HL-60 (cell line): ENCODE measurements around the gene KCNQ1OT1.

Experiments used
- POLR2AphosphoS5 ChIP-seq: IDR thresholded peaks from 2 replicates; pipeline ENCODE4 v1.6.1; 2012; ENCODE audit warnings: low read depth
- TF ChIP-seq, protein P1 (sequence below): IDR thresholded peaks from one replicate; pipeline ENCODE4 v1.5.1; 2011; ENCODE audit warnings: low read length, control low read depth, inconsistent platforms; ENCODE audit not compliant: insufficient read depth
- TF ChIP-seq, protein P2 (sequence below): IDR thresholded peaks from 2 replicates; pipeline ENCODE4 v1.6.1; 2012; ENCODE audit warnings: low read depth; ENCODE audit not compliant: insufficient replicate concordance

DNA sequence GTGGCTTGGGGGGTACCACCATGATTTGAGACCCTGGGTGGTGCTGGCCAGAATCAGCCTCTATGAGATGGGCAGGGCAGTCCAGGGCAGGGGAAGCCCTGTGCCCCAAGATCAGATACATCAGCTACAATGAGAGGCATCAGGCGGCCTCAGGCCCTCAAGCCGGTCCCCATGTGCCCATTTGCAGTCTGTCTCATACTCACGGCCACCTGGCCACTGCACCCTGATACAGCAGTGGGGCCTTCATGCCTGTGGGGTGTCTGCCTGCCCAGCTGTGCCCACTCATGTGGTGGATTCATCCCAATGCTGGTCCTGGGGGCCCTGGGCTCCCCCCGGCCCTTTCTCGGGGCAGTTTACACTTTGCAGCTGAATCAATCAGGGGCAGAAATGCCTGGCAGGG is 42.4 kb upstream of the KCNQ1OT1 start:
- TF ChIP-seq POLR2AphosphoS5: no peak
- TF ChIP-seq, protein P1, sequence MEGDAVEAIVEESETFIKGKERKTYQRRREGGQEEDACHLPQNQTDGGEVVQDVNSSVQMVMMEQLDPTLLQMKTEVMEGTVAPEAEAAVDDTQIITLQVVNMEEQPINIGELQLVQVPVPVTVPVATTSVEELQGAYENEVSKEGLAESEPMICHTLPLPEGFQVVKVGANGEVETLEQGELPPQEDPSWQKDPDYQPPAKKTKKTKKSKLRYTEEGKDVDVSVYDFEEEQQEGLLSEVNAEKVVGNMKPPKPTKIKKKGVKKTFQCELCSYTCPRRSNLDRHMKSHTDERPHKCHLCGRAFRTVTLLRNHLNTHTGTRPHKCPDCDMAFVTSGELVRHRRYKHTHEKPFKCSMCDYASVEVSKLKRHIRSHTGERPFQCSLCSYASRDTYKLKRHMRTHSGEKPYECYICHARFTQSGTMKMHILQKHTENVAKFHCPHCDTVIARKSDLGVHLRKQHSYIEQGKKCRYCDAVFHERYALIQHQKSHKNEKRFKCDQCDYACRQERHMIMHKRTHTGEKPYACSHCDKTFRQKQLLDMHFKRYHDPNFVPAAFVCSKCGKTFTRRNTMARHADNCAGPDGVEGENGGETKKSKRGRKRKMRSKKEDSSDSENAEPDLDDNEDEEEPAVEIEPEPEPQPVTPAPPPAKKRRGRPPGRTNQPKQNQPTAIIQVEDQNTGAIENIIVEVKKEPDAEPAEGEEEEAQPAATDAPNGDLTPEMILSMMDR: no peak
- TF ChIP-seq, protein P2, sequence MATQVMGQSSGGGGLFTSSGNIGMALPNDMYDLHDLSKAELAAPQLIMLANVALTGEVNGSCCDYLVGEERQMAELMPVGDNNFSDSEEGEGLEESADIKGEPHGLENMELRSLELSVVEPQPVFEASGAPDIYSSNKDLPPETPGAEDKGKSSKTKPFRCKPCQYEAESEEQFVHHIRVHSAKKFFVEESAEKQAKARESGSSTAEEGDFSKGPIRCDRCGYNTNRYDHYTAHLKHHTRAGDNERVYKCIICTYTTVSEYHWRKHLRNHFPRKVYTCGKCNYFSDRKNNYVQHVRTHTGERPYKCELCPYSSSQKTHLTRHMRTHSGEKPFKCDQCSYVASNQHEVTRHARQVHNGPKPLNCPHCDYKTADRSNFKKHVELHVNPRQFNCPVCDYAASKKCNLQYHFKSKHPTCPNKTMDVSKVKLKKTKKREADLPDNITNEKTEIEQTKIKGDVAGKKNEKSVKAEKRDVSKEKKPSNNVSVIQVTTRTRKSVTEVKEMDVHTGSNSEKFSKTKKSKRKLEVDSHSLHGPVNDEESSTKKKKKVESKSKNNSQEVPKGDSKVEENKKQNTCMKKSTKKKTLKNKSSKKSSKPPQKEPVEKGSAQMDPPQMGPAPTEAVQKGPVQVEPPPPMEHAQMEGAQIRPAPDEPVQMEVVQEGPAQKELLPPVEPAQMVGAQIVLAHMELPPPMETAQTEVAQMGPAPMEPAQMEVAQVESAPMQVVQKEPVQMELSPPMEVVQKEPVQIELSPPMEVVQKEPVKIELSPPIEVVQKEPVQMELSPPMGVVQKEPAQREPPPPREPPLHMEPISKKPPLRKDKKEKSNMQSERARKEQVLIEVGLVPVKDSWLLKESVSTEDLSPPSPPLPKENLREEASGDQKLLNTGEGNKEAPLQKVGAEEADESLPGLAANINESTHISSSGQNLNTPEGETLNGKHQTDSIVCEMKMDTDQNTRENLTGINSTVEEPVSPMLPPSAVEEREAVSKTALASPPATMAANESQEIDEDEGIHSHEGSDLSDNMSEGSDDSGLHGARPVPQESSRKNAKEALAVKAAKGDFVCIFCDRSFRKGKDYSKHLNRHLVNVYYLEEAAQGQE: no peak
